GM12801 (cell line): ENCODE results near the gene DOLPP1.

ENCODE experiments used
- TF ChIP-seq, protein P1 (sequence below): IDR thresholded peaks from one replicate; pipeline ENCODE4 v1.5.1; 2011; ENCODE audit warnings: control low read depth; ENCODE audit not compliant: insufficient read length; ENCODE audit errors: extremely low read depth

Gene DOLPP1

DNA sequence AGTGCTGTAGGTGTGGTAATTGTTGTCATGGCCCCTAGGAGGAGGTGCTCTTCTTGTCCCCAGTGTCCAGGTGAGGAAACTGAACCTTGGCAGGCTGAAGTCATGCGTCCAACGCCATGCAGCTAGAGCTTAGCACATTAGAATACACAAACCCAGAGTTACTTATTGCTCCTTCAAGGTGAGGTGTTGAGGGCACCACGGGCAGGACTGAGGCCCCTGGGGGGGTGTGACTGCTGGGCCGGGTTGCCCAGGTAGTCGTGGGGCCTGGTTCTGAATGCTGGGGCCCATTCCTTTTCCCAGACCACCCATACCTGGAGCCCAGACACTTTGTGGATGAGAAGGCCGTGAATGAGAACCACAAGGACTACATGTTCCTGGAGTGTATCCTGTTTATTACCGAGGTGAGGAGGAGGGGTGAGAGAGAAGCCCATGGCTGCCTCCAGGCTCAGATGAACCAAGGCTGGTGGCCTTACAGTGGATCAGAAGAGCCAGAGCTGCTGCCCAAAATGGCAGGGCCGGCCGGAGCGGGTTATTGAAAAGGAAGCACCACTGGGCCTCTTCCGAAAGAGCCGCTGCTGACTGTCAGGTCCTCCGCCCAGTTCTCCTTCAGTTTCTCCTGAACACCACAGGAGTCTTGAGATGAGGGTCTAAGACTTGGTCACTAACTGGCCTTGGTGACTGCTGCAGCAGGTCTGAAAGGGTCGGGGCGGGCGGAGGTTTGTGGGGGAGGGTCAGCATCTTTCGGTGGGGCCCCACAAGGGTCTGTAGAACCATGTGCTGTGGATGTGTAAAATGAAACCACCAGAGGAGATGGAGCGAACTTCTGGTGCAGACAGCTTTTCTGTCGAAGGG lies 56.6 kb downstream of the DOLPP1 start:
- TF ChIP-seq, protein P1, sequence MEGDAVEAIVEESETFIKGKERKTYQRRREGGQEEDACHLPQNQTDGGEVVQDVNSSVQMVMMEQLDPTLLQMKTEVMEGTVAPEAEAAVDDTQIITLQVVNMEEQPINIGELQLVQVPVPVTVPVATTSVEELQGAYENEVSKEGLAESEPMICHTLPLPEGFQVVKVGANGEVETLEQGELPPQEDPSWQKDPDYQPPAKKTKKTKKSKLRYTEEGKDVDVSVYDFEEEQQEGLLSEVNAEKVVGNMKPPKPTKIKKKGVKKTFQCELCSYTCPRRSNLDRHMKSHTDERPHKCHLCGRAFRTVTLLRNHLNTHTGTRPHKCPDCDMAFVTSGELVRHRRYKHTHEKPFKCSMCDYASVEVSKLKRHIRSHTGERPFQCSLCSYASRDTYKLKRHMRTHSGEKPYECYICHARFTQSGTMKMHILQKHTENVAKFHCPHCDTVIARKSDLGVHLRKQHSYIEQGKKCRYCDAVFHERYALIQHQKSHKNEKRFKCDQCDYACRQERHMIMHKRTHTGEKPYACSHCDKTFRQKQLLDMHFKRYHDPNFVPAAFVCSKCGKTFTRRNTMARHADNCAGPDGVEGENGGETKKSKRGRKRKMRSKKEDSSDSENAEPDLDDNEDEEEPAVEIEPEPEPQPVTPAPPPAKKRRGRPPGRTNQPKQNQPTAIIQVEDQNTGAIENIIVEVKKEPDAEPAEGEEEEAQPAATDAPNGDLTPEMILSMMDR, result no peak

DNA sequence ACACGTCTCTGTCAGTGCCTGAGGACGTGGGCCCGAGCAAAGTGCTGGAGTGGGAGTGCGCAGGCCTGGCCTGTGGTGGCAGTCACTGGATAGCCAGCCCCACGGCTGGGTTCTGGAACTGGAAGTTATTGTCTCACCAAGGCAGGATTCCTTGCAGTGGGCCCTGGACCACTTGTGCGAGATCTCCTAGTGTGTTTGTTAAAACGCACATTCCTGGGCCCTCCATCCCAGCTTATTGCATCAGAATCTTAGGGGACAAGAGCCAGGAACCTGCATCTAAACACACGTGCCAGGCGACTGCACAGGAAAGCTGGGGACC lies 57.2 kb downstream of the DOLPP1 start:
- TF ChIP-seq, protein P1, result no peak

DNA sequence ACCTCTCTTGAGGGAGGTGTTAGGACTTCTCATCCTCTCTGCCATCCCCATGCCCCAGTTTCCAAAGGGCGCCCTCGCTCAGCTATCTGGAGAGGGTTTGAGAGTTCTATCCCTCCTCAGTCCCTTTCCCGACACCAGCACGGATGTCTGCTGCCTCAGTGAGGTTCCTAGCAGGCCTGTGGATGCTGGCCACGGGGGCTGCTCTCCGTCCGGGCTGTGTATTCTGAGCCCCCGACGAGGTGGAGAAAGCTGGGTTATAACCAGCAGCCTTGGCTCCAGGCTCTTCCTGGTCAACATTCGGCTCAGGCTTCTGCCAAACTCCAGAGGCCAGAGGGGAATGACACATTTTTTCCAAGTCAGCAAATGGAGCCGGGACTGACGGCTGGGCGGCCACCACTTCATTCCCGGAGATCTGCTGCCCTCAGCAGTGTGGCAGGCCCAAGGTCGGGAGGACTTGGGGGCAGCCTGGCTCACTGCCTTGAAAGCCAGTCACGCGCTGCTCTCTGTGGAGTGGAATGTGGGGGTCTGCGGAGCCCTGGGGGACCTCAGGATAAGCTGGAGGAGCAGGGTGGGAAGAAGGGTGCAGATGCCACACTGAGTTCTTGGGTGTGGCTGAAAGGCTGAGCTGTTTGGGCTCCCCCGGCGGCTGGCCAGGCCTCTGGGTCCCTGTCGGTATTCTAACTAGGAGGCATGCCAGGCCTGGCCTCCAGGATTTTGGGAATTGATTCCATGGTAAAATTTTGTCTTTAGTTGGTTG lies 57.7 kb downstream of the DOLPP1 start:
- TF ChIP-seq, protein P1, result no peak

DNA sequence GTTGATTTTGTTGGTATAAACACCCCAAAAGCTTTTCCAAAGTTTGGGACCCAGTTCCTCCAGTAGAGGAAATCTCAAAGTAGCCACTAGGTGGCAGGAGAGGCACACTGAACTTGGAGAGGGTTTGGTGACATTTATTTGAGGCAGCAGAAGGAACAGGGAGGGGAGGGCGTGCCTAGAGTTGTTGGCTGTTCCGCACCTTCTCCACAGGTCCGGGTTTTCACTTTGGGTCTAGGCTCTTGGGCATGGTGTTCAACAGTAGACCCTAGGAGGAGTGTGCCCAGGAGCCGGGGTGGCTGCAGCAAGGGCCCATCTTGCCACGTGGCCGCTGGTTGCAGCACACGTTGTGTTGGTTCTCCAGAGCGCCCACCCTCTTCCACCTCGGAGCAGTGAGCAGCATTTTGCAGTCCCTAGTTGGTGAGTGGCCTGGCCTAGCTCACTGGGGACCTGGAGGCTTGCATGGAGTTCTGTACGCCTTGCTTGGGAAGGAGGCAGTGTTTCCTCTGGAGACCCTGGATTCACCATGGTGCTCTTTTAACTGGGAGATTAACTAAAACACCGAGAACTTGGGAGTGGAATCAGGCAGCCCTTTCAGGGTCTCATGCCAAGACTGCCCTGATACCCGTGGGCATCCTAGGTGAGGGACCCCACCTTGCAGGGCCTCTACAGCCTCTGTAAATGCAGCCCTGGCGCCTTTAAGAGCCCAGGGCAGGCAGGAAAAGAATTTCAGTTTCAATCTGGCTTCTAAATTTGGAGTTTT lies 58.5 kb downstream of the DOLPP1 start:
- TF ChIP-seq, protein P1, result peak; percentile 45

DNA sequence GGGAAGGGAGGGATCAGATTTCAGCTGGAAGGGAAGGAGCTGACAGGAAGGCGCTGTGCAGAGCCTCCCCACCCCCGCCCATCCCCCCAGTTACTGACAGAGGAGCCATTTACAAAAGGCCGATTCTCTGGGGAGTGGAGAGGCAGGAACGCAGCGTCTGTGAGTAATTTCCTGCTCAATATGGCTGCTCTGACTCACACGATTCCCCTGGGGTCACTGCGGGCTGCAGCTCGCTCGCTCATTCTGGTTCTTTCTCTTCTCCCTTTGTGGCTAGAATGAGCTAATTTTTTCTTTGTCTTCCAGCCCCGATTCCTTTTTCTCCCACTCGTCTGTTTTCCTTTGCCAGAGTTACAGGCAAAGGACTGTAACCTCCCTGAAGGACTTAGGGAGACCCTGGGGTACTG lies 59.1 kb downstream of the DOLPP1 start:
- TF ChIP-seq, protein P1, result no peak
